Adrenal gland (tissue), 12 donors: ENCODE results near the gene TMPRSS11D. TPM values are rescaled to one million over a fixed set of nuclear protein-coding genes. Genes with fewer than 3 reads are reported as not detected.

ENCODE experiments used
- DNase-seq, 7 donors: peaks; one replicate each; pipeline ENCODE4 v3.0.0-alpha.2; 2019 to 2020
- H3K27ac ChIP-seq, 5 donors: fragments of 200-600 bp; sonication (generic) in 4 of 5; 1 replicate in 3 of 5; 2 replicates in 2 of 5; pipeline versions ENCODE4 v1.5.1 to v1.8.0; 2016 to 2020; ENCODE audit warnings: mild to moderate bottlenecking in 1 of 5
- H3K27me3 ChIP-seq: fragments of 200-600 bp; 2 replicates; pipeline ENCODE4 v1.8.0; 2021
- H3K36me3 ChIP-seq, 2 donors: fragments of 200-600 bp; replicated peaks in 1 of 2; 1 replicate in 1 of 2; 2 replicates in 1 of 2; pipeline versions ENCODE4 v1.5.1 to v1.8.0; 2018 to 2022
- H3K4me1 ChIP-seq, 2 donors: fragments of 200-600 bp; replicated peaks in 1 of 2; 1 replicate in 1 of 2; 2 replicates in 1 of 2; pipeline versions ENCODE4 v1.5.1 to v1.8.0; 2018 to 2021
- H3K4me3 ChIP-seq, 4 donors: fragments of 200-600 bp; sonication (generic) in 3 of 4; one replicate each; pipeline ENCODE4 v1.5.1; 2016 to 2018
- H3K9me3 ChIP-seq, 3 donors: fragments of 200-600 bp; sonication (generic) in 1 of 3; replicated peaks in 1 of 3; 1 replicate in 2 of 3; 2 replicates in 1 of 3; pipeline versions ENCODE4 v1.5.1 to v1.8.0; 2016 to 2021
- POLR2A ChIP-seq, 2 donors: fragments of 450-650 bp; IDR thresholded peaks; one replicate each; pipeline ENCODE4 v1.6.1; 2017; ENCODE audit warnings: antibody characterized with exemption in 2 of 2, mild to moderate bottlenecking in 2 of 2, moderate library complexity in 1 of 2
- WGBS, 4 donors: extraction: QIAGEN DNeasy Blood & Tissue Kit in 2 of 4; methylation state at CpG; one replicate each; pipeline versions ENCODE4 v1.1.5 to v1.1.7; 2013 to 2017; 5-methylcytosine and 5-hydroxymethylcytosine counted together
- intact Hi-C, 2 donors: fragments of 100-400 bp; cut with DNase I; formaldehyde crosslinking; loops; one replicate each; pipeline versions ENCODE4 v1.14.1 to v1.15.0; 2022 to 2023
- polyA plus RNA-seq, 3 donors: library from polyadenylated mRNA; stranded (reverse); fragments of 200-250 nt in 2 of 3; fragments of 350-450 nt in 1 of 3; fragmentation: Illumina TruSeq in 1 of 3; extraction: RNeasy Lipid Tissue Mini Kit (QIAGEN cat#74804) in 1 of 3; gene quantifications; one replicate each; pipeline ENCODE4 v1.2.3, GENCODE V29; 2013 to 2014
- total RNA-seq, 9 donors: library from RNA; depleted of rRNA in 4 of 9; stranded (reverse); fragments of >200 nt in 4 of 9; fragments of 120-200 nt in 1 of 9; fragmentation: NEBNext Ultra II Directional in 1 of 9; extraction: Animal tissue kit (Norgen Biotek cat#: 25700) in 1 of 9; gene quantifications; one replicate each; pipeline versions ENCODE4 v1.1.0 to v1.2.4, GENCODE V29; 2013 to 2023
- TF ChIP-seq, protein P1 (sequence below), 6 experiments: fragments of 450-650 bp in 4 of 6; fragments of 200-600 bp in 2 of 6; sonication (generic) in 1 of 6; IDR thresholded peaks; 1 replicate in 5 of 6; 2 replicates in 1 of 6; pipeline versions ENCODE4 v1.5.1 to v1.8.0; 2016 to 2021; ENCODE audit warnings: antibody characterized with exemption in 6 of 6, mild to moderate bottlenecking in 2 of 6, moderate library complexity in 1 of 6
- donor health status: healthy with polysubstance abuse.
- donor health status: Bipolar disorder and iron deficiency.
- donor health status: DM: yes; HTN: yes; CAD: no.
- donor health status: DM: no; HTN: no; CAD: no.
- donor health status: DM: no; HTN: no; CAD: no.
- donor health status: DM: yes; HTN: yes; CAD: no.

Gene TMPRSS11D
- total and polyA plus RNA-seq, 12 donors: not detected

GRCh38 chr4:67820903-67821302 lies 62.9 kb downstream of the TMPRSS11D start:
- 93 to 100% (median 97%) methylated on average over 2 of the region's 2 CpGs for WGBS, 4 donors
- Histone ChIP-seq H3K9me3 (no peaks in the 10 kb centered on the region), H3K36me3 (no peaks in the 10 kb centered on the region), H3K27me3 (no peaks in the 10 kb centered on the region), H3K27ac (no peak overlapping the region), H3K4me3 (no peak overlapping the region), H3K4me1 (no peaks in the 10 kb centered on the region)
- intact Hi-C loops: no loop called here
- TF ChIP-seq POLR2A (IDR thresholded peaks at IDR 0.05): no peak
- TF ChIP-seq, protein P1, sequence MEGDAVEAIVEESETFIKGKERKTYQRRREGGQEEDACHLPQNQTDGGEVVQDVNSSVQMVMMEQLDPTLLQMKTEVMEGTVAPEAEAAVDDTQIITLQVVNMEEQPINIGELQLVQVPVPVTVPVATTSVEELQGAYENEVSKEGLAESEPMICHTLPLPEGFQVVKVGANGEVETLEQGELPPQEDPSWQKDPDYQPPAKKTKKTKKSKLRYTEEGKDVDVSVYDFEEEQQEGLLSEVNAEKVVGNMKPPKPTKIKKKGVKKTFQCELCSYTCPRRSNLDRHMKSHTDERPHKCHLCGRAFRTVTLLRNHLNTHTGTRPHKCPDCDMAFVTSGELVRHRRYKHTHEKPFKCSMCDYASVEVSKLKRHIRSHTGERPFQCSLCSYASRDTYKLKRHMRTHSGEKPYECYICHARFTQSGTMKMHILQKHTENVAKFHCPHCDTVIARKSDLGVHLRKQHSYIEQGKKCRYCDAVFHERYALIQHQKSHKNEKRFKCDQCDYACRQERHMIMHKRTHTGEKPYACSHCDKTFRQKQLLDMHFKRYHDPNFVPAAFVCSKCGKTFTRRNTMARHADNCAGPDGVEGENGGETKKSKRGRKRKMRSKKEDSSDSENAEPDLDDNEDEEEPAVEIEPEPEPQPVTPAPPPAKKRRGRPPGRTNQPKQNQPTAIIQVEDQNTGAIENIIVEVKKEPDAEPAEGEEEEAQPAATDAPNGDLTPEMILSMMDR (IDR thresholded peaks at IDR 0.05): no peak
- DNase-seq: no peak

- H3K4me3 ChIP-seq: no peak overlapping the region
- no peak overlapping the region for H3K27ac ChIP-seq
- no peaks in the 10 kb centered on the region for H3K9me3 ChIP-seq
- intact Hi-C loops: no loop called here
- H3K4me1 ChIP-seq: no peaks in the 10 kb centered on the region
- no peak for DNase-seq
- WGBS, 4 donors: 87 to 100% (median 96%) methylated on average over 1 of the region's 1 CpG
- TF ChIP-seq, protein P1 (IDR thresholded peaks at IDR 0.05): no peak
- TF ChIP-seq POLR2A (IDR thresholded peaks at IDR 0.05): no peak
- no peaks in the 10 kb centered on the region for H3K27me3 ChIP-seq
- H3K36me3 ChIP-seq: no peaks in the 10 kb centered on the region
These were observed 73.8 kb downstream of the TMPRSS11D start for GRCh38 chr4:67810011-67810410.

DNA sequence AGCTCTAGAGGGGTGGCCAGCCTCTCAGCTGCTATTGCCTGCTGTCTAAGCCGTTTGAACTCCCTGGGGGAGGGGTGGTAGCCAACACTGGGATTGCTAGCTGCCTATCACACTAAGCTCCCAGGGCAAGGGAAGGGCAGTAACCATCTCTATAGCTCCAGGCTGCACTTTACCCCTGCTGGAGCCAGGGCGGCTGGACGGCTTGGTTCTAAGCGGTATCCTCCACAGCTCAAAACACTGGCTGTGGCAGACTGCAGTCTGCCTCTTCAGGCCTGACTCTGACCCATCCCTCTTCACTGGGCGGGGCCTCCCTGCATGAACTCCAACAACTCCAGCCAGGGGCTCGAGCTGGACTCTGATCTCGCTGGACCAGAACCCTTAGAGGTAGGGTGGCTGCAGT lies 74.3 kb downstream of the TMPRSS11D start:
- intact Hi-C loops: no loop called here
- 86 to 100% (median 92%) methylated on average over 3 to 7 of the region's 7 CpGs for WGBS, 4 donors
- DNase-seq: no peak
- Histone ChIP-seq H3K27ac (no peak overlapping the region), H3K4me3 (no peak overlapping the region), H3K9me3 (no peaks in the 10 kb centered on the region), H3K27me3 (no peaks in the 10 kb centered on the region), H3K36me3 (no peaks in the 10 kb centered on the region), H3K4me1 (no peaks in the 10 kb centered on the region)
- TF ChIP-seq, protein P1 (IDR thresholded peaks at IDR 0.05): no peak
- no peak for TF ChIP-seq POLR2A (IDR thresholded peaks at IDR 0.05)

GRCh38 chr4:67796810-67797209 lies 87.0 kb downstream of the TMPRSS11D start:
- DNase-seq: no peak
- no peaks in the 10 kb centered on the region for H3K27me3 ChIP-seq
- no peak overlapping the region for H3K4me3 ChIP-seq
- intact Hi-C loops: no loop called here
- H3K9me3 ChIP-seq: no peaks in the 10 kb centered on the region
- TF ChIP-seq, protein P1 (IDR thresholded peaks at IDR 0.05): no peak
- no peak for TF ChIP-seq POLR2A (IDR thresholded peaks at IDR 0.05)
- no peaks in the 10 kb centered on the region for H3K4me1 ChIP-seq
- no peak overlapping the region for H3K27ac ChIP-seq
- no peaks in the 10 kb centered on the region for H3K36me3 ChIP-seq
